HepG2 (cell line): ENCODE data around the gene PRMT7. TPM values are rescaled to one million over a fixed set of nuclear protein-coding genes. Genes with fewer than 3 reads are reported as not detected.

Source experiments
- ATAC-seq: fragments of 200-7000 bp; cut with Tn5 transposase; 3 replicates; pipeline ENCODE4 v1.9.1; 2020; ENCODE audit warnings: mild to moderate bottlenecking, moderate library complexity
- BruUV-seq: library from RNA; stranded (reverse); fragments of 400-500 nt; replicated peaks from 2 replicates; lab custom pipeline; 2021; lab: Mats Ljungman, UMichigan
- CTCF ChIA-PET: fragments of 300-600 bp; formaldehyde crosslinking; extraction: SDS; loops from one replicate; lab custom pipeline; 2021; ENCODE audit warnings: low total read pairs, inconsistent platforms, low intra/inter-chr PET ratio; lab: Yijun Ruan, JAX
- POLR2A ChIA-PET: fragments of 350-600 bp; sonication (Branson Sonifier 250); formaldehyde crosslinking; loops from one replicate; lab custom pipeline; 2020; ENCODE audit warnings: antibody characterized with exemption, inconsistent platforms; lab: Yijun Ruan, JAX
- DNase-seq: peaks from one replicate; pipeline ENCODE4 v3.0.0-alpha.2; 2015; ENCODE audit warnings: low spot score
- FAIRE-seq: peaks from 3 replicates; lab custom pipeline; 2011; peaks lifted over from hg19 to GRCh38; lab: Jason Lieb, UNC
- H2AFZ ChIP-seq: one replicate; pipeline ENCODE4 v1.6.1; 2011; ENCODE audit warnings: low read length, inconsistent platforms
- H3K27ac ChIP-seq: fragments of 300-600 bp; 3 replicates; pipeline ENCODE4 v1.8.0; 2011; ENCODE audit warnings: mixed run types, mild to moderate bottlenecking, mixed read lengths, low read length, inconsistent platforms; ENCODE audit not compliant: insufficient read depth; ENCODE audit errors: extremely low read length
- H3K27me3 ChIP-seq, 2 experiments: fragments of 200-600 bp in 1 of 2; 2 replicates in 1 of 2; 3 replicates in 1 of 2; pipeline versions ENCODE4 v1.6.0 to v1.8.0; 2011; ENCODE audit warnings: low read length in 2 of 2, mild to moderate bottlenecking in 2 of 2, moderate library complexity in 2 of 2, inconsistent platforms in 1 of 2; ENCODE audit not compliant: insufficient read depth in 2 of 2, control insufficient read depth in 1 of 2
- H3K36me3 ChIP-seq, 2 experiments: fragments of 200-600 bp in 1 of 2; replicated peaks in 1 of 2; 2 replicates in 1 of 2; 3 replicates in 1 of 2; pipeline versions ENCODE4 v1.5.1 to v1.8.0; 2011; ENCODE audit warnings: low read length in 2 of 2, inconsistent platforms in 1 of 2; ENCODE audit not compliant: insufficient read depth in 2 of 2, control insufficient read depth in 1 of 2
- H3K4me1 ChIP-seq: 2 replicates; pipeline ENCODE4 v1.5.1; 2012; ENCODE audit warnings: low read length, inconsistent platforms; ENCODE audit not compliant: insufficient read depth
- H3K4me2 ChIP-seq: 2 replicates; pipeline ENCODE4 v1.6.0; 2011; ENCODE audit warnings: low read depth, low read length, inconsistent platforms
- H3K4me3 ChIP-seq, 3 experiments: fragments of 200-600 bp in 1 of 3; sonication (generic), shearing (Covaris generic) in 1 of 3; replicated peaks in 1 of 3; 2 replicates each; pipeline ENCODE4 v1.5.1; 2011 to 2016; ENCODE audit warnings: low read length in 3 of 3, inconsistent platforms in 2 of 3, low read depth in 2 of 3, mild to moderate bottlenecking in 2 of 3, control low read depth in 1 of 3, mixed read lengths in 1 of 3; ENCODE audit not compliant: insufficient read depth in 1 of 3
- H3K79me2 ChIP-seq: one replicate; pipeline ENCODE4 v1.6.1; 2011; ENCODE audit warnings: low read length, inconsistent platforms; ENCODE audit not compliant: insufficient read depth
- H3K9ac ChIP-seq: 2 replicates; pipeline ENCODE4 v1.6.0; 2011; ENCODE audit warnings: mild to moderate bottlenecking, low read depth, low read length, inconsistent platforms; ENCODE audit not compliant: insufficient read depth
- H3K9me3 ChIP-seq: 2 replicates; pipeline ENCODE4 v1.5.1; 2012; ENCODE audit warnings: mild to moderate bottlenecking, low read length
- H4K20me1 ChIP-seq: 2 replicates; pipeline ENCODE4 v1.6.0; 2011; ENCODE audit warnings: inconsistent platforms, mild to moderate bottlenecking, low read length, moderate library complexity; ENCODE audit not compliant: insufficient read depth
- JUNB ChIP-seq: sonication (generic); formaldehyde crosslinking; IDR thresholded peaks from 2 replicates; pipeline ENCODE4 v1.8.0; 2022; ENCODE audit warnings: missing genetic modification reagents, mild to moderate bottlenecking, borderline replicate concordance
- MEIS2 ChIP-seq: sonication (generic); formaldehyde crosslinking; IDR thresholded peaks from 2 replicates; pipeline ENCODE4 v1.9.0; 2021; ENCODE audit warnings: mild to moderate bottlenecking, missing genetic modification reagents
- PPARG ChIP-seq: conservative IDR thresholded peaks from 2 replicates; pipeline ENCODE4 v1.6.1; 2016; ENCODE audit warnings: missing biosample characterization, missing genetic modification reagents
- SKIL ChIP-seq: sonication (generic); formaldehyde crosslinking; IDR thresholded peaks from 2 replicates; pipeline ENCODE4 v1.8.0; 2022; ENCODE audit warnings: missing genetic modification reagents, mild to moderate bottlenecking, moderate library complexity, borderline replicate concordance
- ZNF121 ChIP-seq: sonication (generic); formaldehyde crosslinking; IDR thresholded peaks from 2 replicates; pipeline ENCODE4 v1.5.0; 2020; ENCODE audit warnings: mild to moderate bottlenecking, missing genetic modification reagents
- WGBS: methylation state at CpG from one replicate; pipeline ENCODE4 v1.1.6; 2017; ENCODE audit warnings: low lambda C conversion rate; 5-methylcytosine and 5-hydroxymethylcytosine counted together
- in situ Hi-C: cut with HindIII; loops from 2 replicates; pipeline ENCODE4 v1.10.0; 2017; ENCODE audit warnings: low pct_unique_long_range_greater_than_20kb; ENCODE audit not compliant: extremely low pct_ligation_motif_present
- intact Hi-C: fragments of 100-400 bp; cut with micrococcal nuclease; formaldehyde crosslinking; loops from one replicate; pipeline ENCODE4 v1.10.0; 2022; ENCODE audit not compliant: unreplicated experiment
- polyA plus RNA-seq, 8 experiments: library from polyadenylated mRNA; depleted of rRNA in 3 of 8; stranded (reverse) in 7 of 8; unstranded in 1 of 8; fragments of >200 nt; fragmentation: Illumina TruSeq in 4 of 8; extraction: Trizol in 4 of 8; gene quantifications; 2 replicates each; pipeline versions ENCODE4 v1.2.1 to v1.2.3, GENCODE V29; 2011 to 2016; ENCODE audit warnings: low read depth in 4 of 8, missing spikeins in 1 of 8, mixed read lengths in 1 of 8; ENCODE audit not compliant: insufficient read depth in 1 of 8
- total RNA-seq, 5 experiments: library from RNA; depleted of rRNA; stranded (reverse); fragments of >200 nt; fragmentation: Illumina TruSeq; extraction: Trizol; gene quantifications; 2 replicates each; pipeline ENCODE4 v1.2.3, GENCODE V29; 2016; ENCODE audit warnings: low read depth in 1 of 5

PRMT7 gene
- total and polyA plus RNA-seq, 2 of the 13 experiments (the other 11 are each of a cell fraction or from before 2014, with no cell fraction given): 47.5 to 55.0 TPM

- TF ChIP-seq SKIL (no peak), MEIS2 (CRISPR knock-in tag) (no peak), PPARG (CRISPR knock-in tag) (no peak)
- TF ChIP-seq, all 625 proteins: peak for 0
Measured at GRCh38 chr16:68324336-68324735, 13.5 kb downstream of the PRMT7 start (continued).

DNA sequence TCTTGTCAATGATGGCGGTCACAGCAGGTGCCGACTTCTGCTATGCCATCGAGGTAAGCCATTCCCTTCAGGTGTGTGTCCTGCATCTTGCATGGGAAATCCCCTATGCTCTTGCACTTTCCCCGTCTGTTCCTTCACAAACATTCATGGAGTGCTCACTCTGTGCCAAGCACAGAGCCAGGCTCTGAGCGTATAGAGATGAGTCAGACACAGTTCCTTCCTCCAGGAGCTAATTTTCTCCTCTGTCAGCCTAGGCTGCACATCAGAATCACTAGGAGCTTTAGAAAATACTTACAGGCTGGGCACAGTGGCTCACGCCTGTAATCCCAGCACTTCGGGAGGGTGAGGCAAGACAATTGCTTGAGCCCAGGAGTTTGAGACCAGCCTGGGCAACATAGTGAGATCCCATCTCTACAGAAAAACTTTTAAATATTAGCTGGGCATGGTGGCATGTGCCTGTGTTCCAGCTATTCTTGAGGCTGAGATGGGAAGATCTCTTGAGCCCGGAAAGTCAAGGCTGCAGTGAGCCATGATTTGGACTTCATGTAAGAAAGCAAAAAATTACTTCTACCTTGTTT lies 14.1 kb downstream of the PRMT7 start:
- peak; percentile 77 for TF ChIP-seq ZNF121
- TF ChIP-seq JUNB (CRISPR knock-in tag): no peak
- ChIA-PET POLR2A (interaction anchor here (0.8 to 3.9 kb wide), 2 partner anchors 14 to 61 kb away, joined by 3 to 24 read pairs; partner anchors contain the start of genes PRMT7, SLC7A6 and SLC7A6OS), CTCF (no interaction called here)
- Histone ChIP-seq H4K20me1 (no peaks in the 10 kb centered on the region), H3K27me3 (no peaks in the 10 kb centered on the region), H3K9ac (no peak overlapping the region), H3K4me2 (no peak overlapping the region), H3K4me1 (peaks cover 30% of the 10 kb centered on the region), H3K27ac (no peak overlapping the region), H2AFZ (no peak overlapping the region), H3K36me3 (peaks cover 3 to 51% of the 10 kb centered on the region in 2 experiments), H3K9me3 (no peaks in the 10 kb centered on the region), H3K4me3 (no peak overlapping the region), H3K79me2 (no peaks in the 10 kb centered on the region)
- ATAC-seq (no peak), DNase-seq (no peak), FAIRE-seq (no peak)
- in situ Hi-C loops (loop anchor here (5.0 kb wide), 1 partner anchor 63 kb away; the partner anchor contains the start of gene SLC7A6), intact Hi-C loops (no loop called here)
- no TSS peak for BruUV-seq
- 96% methylated on average over 8 of the region's 8 CpGs for WGBS
